Measurements from ENCODE around the gene PRND. TPM values are rescaled to one million over a fixed set of nuclear protein-coding genes. Genes with fewer than 3 reads are reported as not detected.
A peak's percentile ranks its signal among the peaks of the same experiment; 100 is the strongest.

PRND gene
- total and polyA plus RNA-seq, 2 of the 8 experiments (the other 6 are each of a cell fraction or from before 2014, with no cell fraction given) = 0.09 to 0.11 TPM

- Histone ChIP-seq H2BK20ac (ENCODE audit: low read length) (no peak overlapping the region), H3K27ac (ENCODE audit: low read depth, low read length) (no peak overlapping the region), H2BK12ac (ENCODE audit: low read depth, low read length) (no peak overlapping the region), H3K4ac (replicated peaks; ENCODE audit: insufficient read length, low read depth, low read length) (no peak overlapping the region), H4K91ac (replicated peaks; ENCODE audit: insufficient read length, low read length) (no peak overlapping the region), H3K9me3 (ENCODE audit: insufficient read depth in 2 of 2, low read depth in 1 of 2, low read length in 1 of 2) (no peaks in the 10 kb centered on the region; a peak in 1 of 4 replicates), H3K9ac (replicated peaks in 1 of 4; ENCODE audit: extremely low read depth in 1 of 4, low read depth in 3 of 4, low read length in 3 of 4) (no peak overlapping the region), H3K14ac (ENCODE audit: insufficient read length) (no peak overlapping the region), H2BK5ac (ENCODE audit: low read depth, low read length) (no peak overlapping the region), H3K56ac (replicated peaks; ENCODE audit: insufficient read length, low read depth, low read length) (no peak overlapping the region), H2BK15ac (ENCODE audit: low read length) (0 out of 2 replicates have a peak overlapping the region, but pooled peaks have one; percentile 32), H3K79me2 (ENCODE audit: control insufficient read depth in 1 of 2, insufficient read depth in 2 of 2, low read length in 2 of 2) (no peaks in the 10 kb centered on the region), H2AFZ (ENCODE audit: low read length) (no peak overlapping the region), H3K4me3 (ENCODE audit: extremely low read depth in 1 of 4, insufficient read depth in 2 of 4, low read depth in 3 of 4, low read length in 4 of 4) (no peak overlapping the region), H3K4me1 (replicated peaks in 1 of 4; ENCODE audit: control insufficient read depth in 3 of 4, insufficient read depth in 4 of 4, low read length in 3 of 4) (peaks cover 3 to 11% (median 7%) of the 10 kb centered on the region in 4 experiments), H4K20me1 (replicated peaks in 1 of 2; ENCODE audit: control insufficient read depth in 1 of 2, insufficient read depth in 2 of 2, low read length in 2 of 2) (no peaks in the 10 kb centered on the region), H2BK120ac (replicated peaks; ENCODE audit: low read depth, low read length) (no peak overlapping the region), H3K18ac (ENCODE audit: extremely low read depth, low read length) (no peak overlapping the region), H4K8ac (ENCODE audit: extremely low read depth, insufficient read depth, low read length) (no peak overlapping the region), H3K23ac (ENCODE audit: insufficient read length) (no peak overlapping the region), H3K36me3 (ENCODE audit: control insufficient read depth in 2 of 4, insufficient read depth in 4 of 4, low read length in 3 of 4) (no peaks in the 10 kb centered on the region; a peak in 1 of 8 replicates), H3K4me2 (ENCODE audit: insufficient read depth in 1 of 2, low read depth in 2 of 2, low read length in 2 of 2) (no peak overlapping the region), H3K79me1 (ENCODE audit: low read depth, low read length) (no peaks in the 10 kb centered on the region), H3K27me3 (replicated peaks in 1 of 4; ENCODE audit: control insufficient read depth in 3 of 4, extremely low read depth in 1 of 4, insufficient read depth in 3 of 4, low read length in 3 of 4) (no peaks in the 10 kb centered on the region), H4K5ac (ENCODE audit: insufficient read length, low read depth, low read length) (no peak overlapping the region), H2AK5ac (ENCODE audit: low read depth, low read length) (no peak overlapping the region), H3K23me2 (ENCODE audit: low read depth, low read length) (no peaks in the 10 kb centered on the region)
- DNase-seq (ENCODE audit: low read depth in 1 of 2, low spot score in 2 of 2) (no peak), FAIRE-seq (no peak)
- POLR2A ChIA-PET (ENCODE audit: partially characterized antibody) = interaction anchor here (1.0 kb wide), 1 partner anchor 34 kb away, joined by 3 read pairs; no protein-coding TSS in a partner anchor
- 85% methylated on average over 4 of the region's 5 CpGs; no CpG with 5 or more reads in 1 of the 2 experiments for WGBS, 2 experiments (ENCODE audit: extremely low coverage in 1 of 2, insufficient coverage in 1 of 2, insufficient read length in 1 of 2, insufficient replicate concordance in 2 of 2, low coverage in 1 of 2, low lambda C conversion rate in 2 of 2, missing lambda C conversion rate in 1 of 2)
- CTCF ChIA-PET (ENCODE audit: partially characterized antibody) = interaction anchor here (0.7 to 9.6 kb wide), 11 partner anchors 18 to 416 kb away, joined by 3 to 104 read pairs (median 4); no protein-coding TSS in a partner anchor
- TF ChIP-seq CREB1 (IDR thresholded peaks at IDR 0.05) (no peak), BCL11A (IDR thresholded peaks at IDR 0.05; ENCODE audit: low read depth in 2 of 2, low read length in 2 of 2) (no peak), KDM4A (IDR thresholded peaks at IDR 0.05; ENCODE audit: low read depth, low read length, severe bottlenecking) (no peak), KDM5A (IDR thresholded peaks at IDR 0.05; ENCODE audit: low read length) (no peak), RXRA (IDR thresholded peaks at IDR 0.05; ENCODE audit: insufficient read depth, low read depth, low read length) (no peak)
These were observed 862 bp downstream of the PRND start for GRCh38 chr20:4722571-4722970.
